ENCODE data around the gene ENTPD6.

ENTPD6 gene

DNA sequence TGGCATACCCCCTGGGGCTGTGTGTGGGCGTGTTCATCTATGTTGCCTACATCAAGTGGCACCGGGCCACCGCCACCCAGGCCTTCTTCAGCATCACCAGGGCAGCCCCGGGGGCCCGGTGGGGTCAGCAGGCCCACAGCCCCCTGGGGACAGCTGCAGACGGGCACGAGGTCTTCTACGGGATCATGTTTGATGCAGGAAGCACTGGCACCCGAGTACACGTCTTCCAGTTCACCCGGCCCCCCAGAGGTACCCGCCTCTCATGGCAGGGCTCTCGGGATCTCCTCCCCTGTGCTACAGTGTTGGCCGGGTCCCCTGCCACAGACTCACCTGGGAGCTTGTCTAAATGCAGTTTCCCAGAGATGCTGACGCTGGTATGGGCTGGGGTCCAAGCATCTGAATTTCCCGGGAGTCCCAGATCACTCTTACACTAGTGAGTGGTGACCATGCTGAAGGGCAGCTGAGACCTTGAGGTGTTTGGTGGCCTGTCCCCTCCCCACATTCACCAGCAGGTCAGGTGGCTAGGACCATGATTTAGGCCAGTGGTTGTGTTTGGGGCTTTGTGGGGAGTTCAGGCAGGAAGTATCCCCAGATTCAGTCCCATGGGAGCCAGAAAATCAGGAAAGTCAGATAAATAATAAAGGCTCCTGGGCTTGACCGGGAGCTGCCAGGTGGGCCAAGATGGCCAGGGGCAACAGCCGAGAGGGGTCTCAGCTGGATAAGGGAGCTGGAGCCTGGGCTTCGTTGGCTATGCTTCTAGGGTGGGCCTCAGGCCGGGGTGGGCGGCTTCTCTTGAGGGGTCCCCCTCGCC lies 11.8 kb downstream of the ENTPD6 start:
- TF ChIP-seq TAF1 (IDR thresholded peaks at IDR 0.05; ENCODE audit: borderline replicate concordance, insufficient read depth, low read length) (no peak), POLR2AphosphoS5 (IDR thresholded peaks at IDR 0.05; ENCODE audit: low read depth, low read length) (no peak), FOXP2 (optimal IDR thresholded peaks at IDR 0.05; ENCODE audit: borderline replicate concordance, extremely low read depth, extremely low read length, insufficient read depth) (no peak), SIN3A (IDR thresholded peaks at IDR 0.05; ENCODE audit: borderline replicate concordance, insufficient read depth, low read length) (no peak)
- TF ChIP-seq, protein P1, sequence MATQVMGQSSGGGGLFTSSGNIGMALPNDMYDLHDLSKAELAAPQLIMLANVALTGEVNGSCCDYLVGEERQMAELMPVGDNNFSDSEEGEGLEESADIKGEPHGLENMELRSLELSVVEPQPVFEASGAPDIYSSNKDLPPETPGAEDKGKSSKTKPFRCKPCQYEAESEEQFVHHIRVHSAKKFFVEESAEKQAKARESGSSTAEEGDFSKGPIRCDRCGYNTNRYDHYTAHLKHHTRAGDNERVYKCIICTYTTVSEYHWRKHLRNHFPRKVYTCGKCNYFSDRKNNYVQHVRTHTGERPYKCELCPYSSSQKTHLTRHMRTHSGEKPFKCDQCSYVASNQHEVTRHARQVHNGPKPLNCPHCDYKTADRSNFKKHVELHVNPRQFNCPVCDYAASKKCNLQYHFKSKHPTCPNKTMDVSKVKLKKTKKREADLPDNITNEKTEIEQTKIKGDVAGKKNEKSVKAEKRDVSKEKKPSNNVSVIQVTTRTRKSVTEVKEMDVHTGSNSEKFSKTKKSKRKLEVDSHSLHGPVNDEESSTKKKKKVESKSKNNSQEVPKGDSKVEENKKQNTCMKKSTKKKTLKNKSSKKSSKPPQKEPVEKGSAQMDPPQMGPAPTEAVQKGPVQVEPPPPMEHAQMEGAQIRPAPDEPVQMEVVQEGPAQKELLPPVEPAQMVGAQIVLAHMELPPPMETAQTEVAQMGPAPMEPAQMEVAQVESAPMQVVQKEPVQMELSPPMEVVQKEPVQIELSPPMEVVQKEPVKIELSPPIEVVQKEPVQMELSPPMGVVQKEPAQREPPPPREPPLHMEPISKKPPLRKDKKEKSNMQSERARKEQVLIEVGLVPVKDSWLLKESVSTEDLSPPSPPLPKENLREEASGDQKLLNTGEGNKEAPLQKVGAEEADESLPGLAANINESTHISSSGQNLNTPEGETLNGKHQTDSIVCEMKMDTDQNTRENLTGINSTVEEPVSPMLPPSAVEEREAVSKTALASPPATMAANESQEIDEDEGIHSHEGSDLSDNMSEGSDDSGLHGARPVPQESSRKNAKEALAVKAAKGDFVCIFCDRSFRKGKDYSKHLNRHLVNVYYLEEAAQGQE (IDR thresholded peaks at IDR 0.05; ENCODE audit: insufficient read depth in 1 of 2, low read depth in 2 of 2, low read length in 2 of 2): no peak

DNA sequence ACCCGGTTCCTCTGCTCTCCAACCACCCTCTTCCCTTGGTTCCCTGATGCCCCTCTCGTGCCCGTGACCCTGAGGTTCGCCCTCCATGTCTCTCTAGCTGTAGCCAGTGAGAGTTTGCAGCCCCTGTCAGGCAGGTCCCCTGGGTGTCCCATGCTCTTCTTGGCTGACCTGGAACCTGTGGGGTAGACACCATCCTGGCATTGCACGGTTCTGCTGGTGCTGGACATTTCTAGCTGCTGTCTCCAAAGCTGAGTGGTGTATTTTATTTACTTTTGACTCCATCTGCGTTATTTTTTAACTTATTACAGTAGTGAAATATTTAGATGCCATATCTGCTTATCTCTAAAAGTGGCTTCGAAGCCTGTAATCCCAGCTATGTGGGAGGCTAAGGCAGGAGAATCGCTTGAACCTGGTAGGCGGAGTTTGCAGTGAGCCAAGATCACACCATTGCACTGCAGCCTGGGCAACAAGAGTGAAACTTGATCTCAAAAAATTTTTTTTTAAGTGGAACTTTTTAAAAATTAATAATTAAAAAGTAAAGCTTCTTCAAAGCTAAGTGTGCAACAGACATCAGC lies 12.5 kb downstream of the ENTPD6 start:
- TF ChIP-seq, protein P1 (IDR thresholded peaks at IDR 0.05; ENCODE audit: insufficient read depth in 1 of 2, low read depth in 2 of 2, low read length in 2 of 2): no peak
- TF ChIP-seq POLR2AphosphoS5 (IDR thresholded peaks at IDR 0.05; ENCODE audit: low read depth, low read length) (no peak), TAF1 (IDR thresholded peaks at IDR 0.05; ENCODE audit: borderline replicate concordance, insufficient read depth, low read length) (no peak), SIN3A (IDR thresholded peaks at IDR 0.05; ENCODE audit: borderline replicate concordance, insufficient read depth, low read length) (no peak), FOXP2 (optimal IDR thresholded peaks at IDR 0.05; ENCODE audit: borderline replicate concordance, extremely low read depth, extremely low read length, insufficient read depth) (no peak)

DNA sequence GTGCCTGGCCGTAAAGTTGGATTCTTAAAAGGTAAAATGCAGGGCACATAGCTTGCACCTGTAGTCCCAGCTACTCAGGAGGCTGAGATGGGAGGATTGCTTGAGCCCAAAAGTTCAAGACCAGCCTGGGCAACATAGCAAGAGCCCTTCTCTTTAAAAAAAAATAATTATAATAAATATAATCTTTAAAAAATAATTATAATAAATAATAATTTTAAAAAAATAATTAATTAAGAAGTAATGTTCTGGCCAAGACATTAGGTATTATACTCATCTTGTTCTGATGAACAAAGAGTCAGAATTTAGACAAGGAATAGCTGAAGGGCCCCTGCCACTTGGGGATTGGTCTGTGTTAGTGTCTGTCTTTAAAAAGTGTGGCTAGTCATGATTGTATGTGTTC lies 13.9 kb downstream of the ENTPD6 start:
- TF ChIP-seq, protein P1 (IDR thresholded peaks at IDR 0.05; ENCODE audit: insufficient read depth in 1 of 2, low read depth in 2 of 2, low read length in 2 of 2): no peak

DNA sequence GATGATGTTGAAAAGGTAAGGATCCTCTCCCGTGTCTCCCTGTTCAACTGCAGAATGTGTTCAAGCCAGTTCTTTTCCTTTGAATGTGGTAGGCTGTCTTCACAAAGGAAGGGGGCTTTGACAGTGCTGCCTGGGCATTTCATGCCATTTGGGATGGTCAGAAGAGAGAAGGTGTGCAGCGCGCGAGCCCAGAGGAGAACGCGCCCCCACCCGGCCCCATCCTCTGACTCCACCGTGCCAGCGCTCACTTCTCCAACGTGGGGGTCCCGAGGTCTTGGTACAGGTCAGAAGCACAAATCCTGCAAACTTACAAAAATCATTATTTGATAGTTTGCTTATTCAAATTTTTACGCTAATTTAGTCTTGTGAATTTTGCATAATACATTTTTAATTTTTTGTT lies 14.4 kb downstream of the ENTPD6 start:
- TF ChIP-seq FOXP2 (optimal IDR thresholded peaks at IDR 0.05; ENCODE audit: borderline replicate concordance, extremely low read depth, extremely low read length, insufficient read depth): no peak
- no peak for TF ChIP-seq POLR2AphosphoS5 (IDR thresholded peaks at IDR 0.05; ENCODE audit: low read depth, low read length)
- TF ChIP-seq, protein P1 (IDR thresholded peaks at IDR 0.05; ENCODE audit: insufficient read depth in 1 of 2, low read depth in 2 of 2, low read length in 2 of 2): no peak
- no peak for TF ChIP-seq TAF1 (IDR thresholded peaks at IDR 0.05; ENCODE audit: borderline replicate concordance, insufficient read depth, low read length)
- no peak for TF ChIP-seq SIN3A (IDR thresholded peaks at IDR 0.05; ENCODE audit: borderline replicate concordance, insufficient read depth, low read length)
